ENCODE data around the gene PTPRA.
"Not testable (repeated sequence)": the region's sequence is repeated elsewhere in the genome, so short reads cannot be mapped to it uniquely, and the experiment has no call there.

PTPRA gene

GRCh38 chr20:3003416-3003815, 130.1 kb downstream of the PTPRA start:
- no peak for DNase-seq

- peak; percentile 3 for DNase-seq
These were observed 137.9 kb downstream of the PTPRA start for GRCh38 chr20:3010985-3011723.

- DNase-seq: no peak
These were observed 138.5 kb downstream of the PTPRA start for GRCh38 chr20:3011752-3012151.

- no peak for DNase-seq
These were observed 140.5 kb downstream of the PTPRA start for GRCh38 chr20:3013771-3014170.

GRCh38 chr20:3014179-3014578, 140.9 kb downstream of the PTPRA start:
- no peak for DNase-seq

- no peak for DNase-seq
These were observed 141.4 kb downstream of the PTPRA start for GRCh38 chr20:3014662-3015061.

GRCh38 chr20:3015302-3015701, 142.0 kb downstream of the PTPRA start:
- not testable (repeated sequence) for DNase-seq

- no peak for DNase-seq
These were observed 148.0 kb downstream of the PTPRA start for GRCh38 chr20:3021327-3021726.

GRCh38 chr20:3021777-3022176, 148.5 kb downstream of the PTPRA start:
- DNase-seq: no peak

- not testable (repeated sequence) for DNase-seq
These were observed 149.5 kb downstream of the PTPRA start for GRCh38 chr20:3022559-3023490.

- no peak for DNase-seq
These were observed 154.7 kb downstream of the PTPRA start for GRCh38 chr20:3027987-3028386.

GRCh38 chr20:3031524-3032147, 158.4 kb downstream of the PTPRA start:
- DNase-seq: no peak

GRCh38 chr20:3032624-3033023, 159.3 kb downstream of the PTPRA start:
- DNase-seq: no peak

GRCh38 chr20:3037654-3038053, 164.4 kb downstream of the PTPRA start:
- no peak for DNase-seq

- no peak for DNase-seq
These were observed 165.2 kb downstream of the PTPRA start for GRCh38 chr20:3038454-3038853.

GRCh38 chr20:3039426-3039825, 166.1 kb downstream of the PTPRA start:
- no peak for DNase-seq

GRCh38 chr20:3040086-3040485, 166.8 kb downstream of the PTPRA start:
- no peak for DNase-seq

- peak; percentile 19 for DNase-seq
These were observed 168.7 kb downstream of the PTPRA start for GRCh38 chr20:3041854-3042409.

- DNase-seq: no peak
These were observed 169.3 kb downstream of the PTPRA start for GRCh38 chr20:3042625-3043024.

- DNase-seq: no peak
These were observed 170.0 kb downstream of the PTPRA start, which contains the start of gene GNRH2 for GRCh38 chr20:3043322-3043721. TSS of gene GNRH2 (plus strand) at chr20:3043622. CDS start at chr20:3044415, 793 bp downstream.

- DNase-seq: no peak
These were observed 171.2 kb downstream of the PTPRA start for GRCh38 chr20:3044336-3044965.

All from fibroblast of skin of scalp (primary cell).